ENCODE results near the gene PINLYP. TPM values are rescaled to one million over a fixed set of nuclear protein-coding genes. Genes with fewer than 3 reads are reported as not detected.
A peak's percentile ranks its signal among the peaks of the same experiment; 100 is the strongest.
"Not testable (repeated sequence)": the region's sequence is repeated elsewhere in the genome, so short reads cannot be mapped to it uniquely, and the experiment has no call there.

The PINLYP gene
- total RNA-seq, 2 donors from 2014 or later = 9.1 to 12.8 TPM

DNA sequence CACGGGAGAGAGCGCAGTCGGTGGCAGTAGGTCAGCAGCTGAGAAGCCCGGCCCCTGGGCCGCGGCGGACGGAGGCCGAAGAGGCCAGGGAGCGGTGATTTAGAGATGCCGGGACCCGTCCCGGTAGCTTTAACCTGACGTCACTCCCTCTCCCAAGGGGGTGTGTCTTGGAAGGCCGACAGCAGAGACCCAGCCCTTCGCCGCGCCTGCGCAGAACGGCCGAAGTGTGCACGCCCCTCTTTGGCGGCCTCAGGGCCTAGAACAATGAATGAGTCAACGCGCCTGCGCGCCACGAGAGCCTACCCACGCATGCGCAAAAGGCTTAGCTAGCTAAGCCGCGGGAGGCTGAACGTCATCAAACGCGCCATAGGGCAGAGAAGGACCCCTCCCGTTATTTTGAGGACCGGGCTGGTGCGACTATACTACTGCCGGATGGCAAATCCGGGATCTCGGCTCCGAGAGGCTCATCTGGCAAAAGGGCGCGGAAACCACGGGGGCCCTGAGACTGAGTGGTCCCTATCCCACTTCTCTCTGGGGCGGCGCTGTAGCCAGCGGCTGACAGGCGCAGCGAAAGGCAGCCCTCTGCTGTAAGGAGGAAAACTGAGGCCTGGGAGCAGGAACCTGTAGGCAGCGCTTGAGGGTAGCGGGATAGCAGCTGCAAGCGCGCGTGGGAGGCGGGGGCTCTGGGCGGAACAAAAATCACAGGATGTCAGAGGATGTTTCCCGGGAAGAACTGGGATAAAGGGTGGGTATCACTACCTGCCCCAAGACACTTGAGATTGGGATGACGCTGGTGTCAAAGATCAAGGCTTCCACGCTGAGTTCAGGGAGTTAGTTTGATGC is 20.6 kb downstream of the PINLYP start, which contains the start of the genes IRGQ and ZNF576:
Gene IRGQ (minus strand): TSS at position 136 of the 843 bp plus-strand sequence. CDS start 796 bp downstream, outside the sequence.
Gene ZNF576 (plus strand): TSS at position 597 of the 843 bp plus-strand sequence. CDS start 514 bp downstream, outside the sequence.
- intact Hi-C loops (cut with DNase I) = loop anchor here in 1 of 2 donors (10.0 kb wide), 1 partner anchor 61 kb away; the partner anchor contains the start of gene ZNF575
- DNase-seq (ENCODE audit: low spot score) = peak; percentile 100

DNA sequence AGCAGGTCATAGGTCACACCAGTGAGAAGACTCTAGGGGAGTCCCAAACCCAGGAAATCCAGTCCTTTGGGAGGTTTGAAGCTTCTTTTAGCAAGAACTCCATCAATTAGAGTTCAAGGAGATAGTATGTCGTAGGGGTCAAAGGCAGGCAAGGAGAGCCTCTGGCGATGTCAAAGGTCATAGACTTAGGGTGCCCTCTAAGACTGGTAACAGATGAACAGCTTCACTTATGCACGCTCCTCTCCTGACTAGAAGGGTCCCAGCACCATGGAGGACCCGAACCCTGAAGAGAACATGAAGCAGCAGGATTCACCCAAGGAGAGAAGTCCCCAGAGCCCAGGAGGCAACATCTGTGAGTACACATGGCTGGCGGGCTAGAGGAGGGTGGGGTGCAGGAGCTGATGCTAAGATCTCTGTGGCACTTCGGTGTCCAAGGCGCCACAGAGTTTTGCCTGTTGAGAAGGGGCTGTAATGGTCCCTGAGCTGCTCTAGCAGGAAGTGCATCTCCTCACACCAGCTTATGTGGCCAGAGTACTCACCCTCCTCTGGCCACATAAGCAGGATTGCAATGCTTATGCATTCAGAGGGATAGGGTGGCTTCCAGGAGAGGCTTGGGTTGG is 21.4 kb downstream of the PINLYP start:
- intact Hi-C loops (cut with DNase I) = loop anchor here in 1 of 2 donors (10.0 kb wide), 1 partner anchor 62 kb away; the partner anchor contains the start of gene ZNF575
- no peak for DNase-seq (ENCODE audit: low spot score)

DNA sequence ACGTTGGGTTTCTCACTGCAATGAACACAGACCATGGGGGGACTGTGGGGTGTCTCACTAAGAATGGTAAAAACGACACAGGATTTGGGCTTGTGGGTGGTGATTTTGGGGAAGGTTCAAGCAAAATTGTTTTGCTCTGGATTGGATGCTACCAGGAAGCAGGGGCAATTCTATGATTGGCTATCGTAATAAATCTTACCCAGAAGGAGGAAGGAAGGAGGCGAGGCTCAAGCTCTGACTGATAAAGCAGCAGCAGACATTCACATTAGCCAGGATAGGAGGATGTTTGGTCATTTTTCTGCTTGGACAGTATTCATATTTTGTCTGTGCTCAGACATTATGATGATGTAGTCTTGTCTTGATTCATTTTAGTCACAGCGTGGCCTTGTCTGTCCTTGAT is 22.3 kb downstream of the PINLYP start:
- DNase-seq (ENCODE audit: low spot score) = no peak
- intact Hi-C loops (cut with DNase I) = loop anchor here in 1 of 2 donors (10.0 kb wide), 1 partner anchor 63 kb away; the partner anchor contains the start of gene ZNF575

DNA sequence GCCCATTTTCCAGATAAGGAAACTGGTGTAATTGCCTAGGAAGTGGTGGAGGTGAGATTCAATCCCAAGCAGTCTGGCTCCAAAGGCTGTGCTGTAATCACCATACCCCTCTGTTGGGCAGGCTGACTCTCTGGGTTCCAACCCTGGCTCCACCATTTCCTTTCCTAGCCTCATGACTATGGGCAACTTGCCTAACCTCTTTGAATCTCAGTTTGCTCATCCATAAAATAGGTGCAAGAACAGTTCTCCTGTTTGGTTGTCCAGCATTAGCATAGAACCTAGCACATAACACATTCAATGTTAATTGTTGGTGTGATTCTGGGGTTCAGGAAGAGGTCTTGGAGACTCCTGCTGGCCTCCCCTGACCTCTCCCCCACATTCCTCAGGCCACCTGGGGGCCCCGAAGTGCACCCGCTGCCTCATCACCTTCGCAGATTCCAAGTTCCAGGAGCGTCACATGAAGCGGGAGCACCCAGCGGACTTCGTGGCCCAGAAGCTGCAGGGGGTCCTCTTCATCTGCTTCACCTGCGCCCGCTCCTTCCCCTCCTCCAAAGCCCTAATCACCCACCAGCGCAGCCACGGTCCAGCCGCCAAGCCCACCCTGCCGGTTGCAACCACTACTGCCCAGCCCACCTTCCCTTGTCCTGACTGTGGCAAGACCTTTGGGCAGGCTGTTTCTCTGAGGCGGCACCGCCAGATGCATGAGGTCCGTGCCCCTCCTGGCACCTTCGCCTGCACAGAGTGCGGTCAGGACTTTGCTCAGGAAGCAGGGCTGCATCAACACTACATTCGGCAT is 23.0 kb downstream of the PINLYP start:
- intact Hi-C loops (cut with DNase I) = loop anchor here in 1 of 2 donors (10.0 kb wide), 1 partner anchor 64 kb away; the partner anchor contains the start of gene ZNF575
- no peak for DNase-seq (ENCODE audit: low spot score)

DNA sequence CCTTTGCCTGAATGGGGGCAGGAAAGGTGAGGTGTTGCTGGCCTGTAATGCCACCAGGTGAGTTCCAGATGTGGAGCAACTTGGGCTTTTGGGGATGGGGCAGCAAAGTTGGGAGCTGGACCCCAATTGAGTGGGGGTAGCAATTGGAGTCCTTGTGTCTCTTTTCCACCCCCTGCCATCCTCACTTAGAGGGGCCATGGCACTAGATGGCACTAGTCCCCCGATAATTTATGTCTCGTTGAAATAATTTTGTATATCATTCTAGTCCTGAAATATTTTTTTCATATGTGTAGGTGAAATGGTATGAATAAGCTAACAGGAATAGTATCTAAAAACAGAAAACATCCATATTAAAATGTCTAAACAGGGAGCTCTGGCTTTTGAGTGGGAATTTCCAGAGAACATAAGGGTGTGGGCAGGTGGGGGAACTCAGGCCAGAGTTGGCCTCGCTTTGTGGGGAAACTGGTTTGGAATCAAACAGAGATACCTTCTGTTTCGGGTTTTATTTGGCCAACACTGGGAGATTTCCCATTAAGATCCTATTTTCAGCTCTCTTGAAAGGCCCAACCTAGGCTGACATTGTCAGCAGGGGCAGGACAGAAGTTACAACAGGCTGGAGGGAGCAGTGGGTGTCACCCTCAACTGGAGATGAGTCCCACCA is 24.2 kb downstream of the PINLYP start:
- no peak for DNase-seq (ENCODE audit: low spot score)
- intact Hi-C loops (cut with DNase I) = loop anchor here in 1 of 2 donors (10.0 kb wide), 1 partner anchor 65 kb away; the partner anchor contains the start of gene ZNF575

DNA sequence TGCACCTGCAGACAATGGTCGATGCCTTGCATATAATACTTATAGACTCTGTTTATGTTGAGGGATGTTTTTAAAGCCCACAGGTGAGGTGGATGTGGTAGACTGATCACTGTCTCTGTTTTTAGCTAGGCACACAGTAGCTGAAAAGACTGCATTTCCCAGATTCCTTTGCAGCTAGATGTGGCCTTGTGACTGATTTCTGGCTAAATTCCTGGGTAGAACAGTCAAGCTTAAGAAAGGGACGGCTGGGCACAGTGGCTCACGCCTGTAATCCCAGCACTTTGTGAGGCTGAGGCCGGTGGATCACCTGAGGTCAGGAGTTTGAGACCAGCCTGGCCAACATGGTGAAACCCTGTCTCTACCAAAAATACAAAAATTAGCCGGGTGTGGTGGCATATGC is 24.7 kb downstream of the PINLYP start:
- DNase-seq (ENCODE audit: low spot score); intact Hi-C loops (cut with DNase I): not testable (repeated sequence)

DNA sequence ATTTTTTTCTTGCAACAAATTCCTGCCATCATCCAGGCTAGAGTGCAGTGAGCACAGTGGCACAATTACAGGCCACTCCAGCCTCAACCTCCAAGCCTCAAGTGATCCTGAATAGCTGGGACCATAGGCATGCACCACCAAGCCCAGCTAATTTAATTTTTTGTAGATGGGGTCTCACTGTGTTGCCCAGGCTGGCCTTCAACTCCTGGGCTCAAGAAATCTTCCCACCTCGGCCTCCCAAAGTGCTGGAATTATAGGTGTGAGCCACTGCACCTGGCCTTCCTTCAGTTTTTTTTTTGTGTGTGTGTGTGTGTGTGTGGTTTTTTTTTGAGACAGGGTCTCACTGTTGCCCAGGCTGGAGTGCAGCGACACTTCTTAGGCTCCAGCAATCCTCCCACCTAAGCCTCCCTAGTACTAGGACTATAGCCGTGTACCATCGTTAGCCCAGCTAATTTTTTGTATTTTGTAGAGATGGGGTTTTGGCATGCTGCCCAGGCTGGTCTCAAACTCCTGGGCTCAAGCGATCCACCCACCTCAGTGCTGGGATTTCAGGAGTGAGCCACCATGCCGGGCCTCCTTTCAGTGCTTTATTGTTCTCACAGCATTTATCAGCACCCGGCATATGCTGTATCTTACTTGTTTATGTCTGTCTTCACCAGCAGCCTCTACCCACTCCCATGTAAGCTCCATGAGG is 30.4 kb downstream of the PINLYP start:
- DNase-seq (ENCODE audit: low spot score) = no peak
- intact Hi-C loops (cut with DNase I) = no loop called here

DNA sequence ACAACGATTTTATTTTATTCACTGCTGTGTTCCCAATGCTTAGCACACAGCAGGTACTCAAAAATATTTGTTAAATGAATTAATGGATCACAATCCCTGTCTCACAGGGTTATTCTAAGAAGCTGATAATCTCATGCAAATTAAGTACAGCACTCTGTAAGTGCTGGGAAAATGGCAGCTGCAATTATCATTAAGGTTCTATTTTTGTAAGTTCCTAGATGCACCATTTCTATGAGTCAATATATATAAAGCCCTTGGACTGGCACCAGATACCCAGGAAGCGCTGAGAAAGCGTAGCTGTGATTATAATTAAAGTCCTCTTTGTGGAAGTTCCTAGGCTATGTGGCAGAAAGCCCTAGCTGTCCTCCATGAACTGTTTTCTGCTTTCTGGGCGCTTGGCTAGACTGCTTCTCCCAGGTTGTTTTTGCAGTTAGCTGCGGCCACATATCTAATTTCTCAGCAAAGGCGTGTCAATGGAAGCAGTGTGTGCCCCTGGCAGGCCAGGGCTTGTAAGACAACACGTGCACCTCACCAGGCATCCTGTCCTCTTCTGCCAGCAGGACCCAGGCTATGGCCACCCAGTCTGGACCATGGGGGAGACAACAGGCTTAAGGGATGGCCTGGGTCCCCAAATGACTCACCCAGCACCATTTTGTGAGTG is 31.1 kb downstream of the PINLYP start:
- intact Hi-C loops (cut with DNase I) = no loop called here
- no peak for DNase-seq (ENCODE audit: low spot score)

DNA sequence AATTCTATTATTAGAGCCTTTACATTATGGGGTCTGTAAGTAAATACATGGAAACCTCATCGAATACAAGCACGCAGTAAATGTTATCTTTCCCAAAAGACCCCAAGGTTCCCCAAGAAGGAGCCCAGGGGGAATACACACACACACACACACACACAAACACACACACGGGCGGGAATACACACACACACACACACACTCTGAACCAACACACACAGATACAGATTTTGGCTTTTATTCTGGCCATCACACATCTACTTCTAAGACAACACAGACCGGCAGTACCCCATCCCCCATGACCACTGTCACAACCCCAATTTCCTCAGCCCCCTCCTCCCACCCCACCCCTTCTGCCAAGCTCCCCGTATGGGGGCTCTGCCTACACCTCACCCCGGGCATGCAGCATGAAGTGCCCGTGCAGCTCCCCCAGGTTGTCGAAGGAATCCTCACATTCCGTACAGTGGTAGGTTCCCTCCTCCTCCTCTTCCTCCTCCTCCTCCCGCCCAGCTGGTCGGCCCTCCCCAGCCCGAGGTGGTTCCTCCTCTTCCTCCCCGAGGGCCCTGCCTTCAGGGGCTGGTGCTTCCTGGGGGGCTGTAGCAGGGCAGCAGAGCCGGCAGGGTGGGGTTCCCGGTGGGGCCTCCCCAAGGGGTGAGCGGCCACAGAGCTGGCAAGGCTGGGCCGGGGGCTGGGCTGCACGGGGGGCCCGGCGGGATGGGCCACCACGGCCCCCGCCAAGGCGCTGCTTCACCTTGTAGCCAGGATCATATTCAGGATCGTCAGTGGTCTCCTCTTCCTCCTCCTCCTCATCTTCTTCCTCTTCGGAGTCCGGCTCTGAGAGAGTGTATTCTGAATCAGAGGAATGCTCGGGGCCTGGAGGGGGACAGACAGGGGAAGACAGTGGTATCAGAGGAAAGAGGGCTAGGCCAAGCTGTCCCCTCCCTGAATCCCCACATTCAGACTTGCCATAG is 31.9 kb downstream of the PINLYP start:
- no peak for DNase-seq (ENCODE audit: low spot score)
- intact Hi-C loops (cut with DNase I) = no loop called here

DNA sequence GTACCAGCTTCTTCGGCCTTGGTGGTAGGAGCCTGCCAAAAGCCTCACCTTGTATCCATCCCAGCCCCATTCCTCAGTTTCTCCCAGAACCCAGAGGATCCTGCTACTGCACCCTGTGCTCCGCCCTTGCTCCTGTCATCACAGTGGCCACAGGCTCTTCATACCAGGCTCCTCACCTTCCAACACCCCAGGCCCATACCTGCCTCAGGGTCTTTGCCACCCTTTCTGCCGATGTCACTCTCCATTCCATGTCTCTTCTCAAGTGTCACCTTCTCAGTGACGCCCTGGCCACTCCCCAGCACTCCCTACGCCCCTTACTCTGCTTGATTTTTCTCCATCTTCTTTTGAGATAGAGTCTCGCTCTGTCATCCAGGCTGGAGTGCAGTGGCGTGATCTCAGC is 34.3 kb downstream of the PINLYP start:
- no peak for DNase-seq (ENCODE audit: low spot score)
- intact Hi-C loops (cut with DNase I) = no loop called here

DNA sequence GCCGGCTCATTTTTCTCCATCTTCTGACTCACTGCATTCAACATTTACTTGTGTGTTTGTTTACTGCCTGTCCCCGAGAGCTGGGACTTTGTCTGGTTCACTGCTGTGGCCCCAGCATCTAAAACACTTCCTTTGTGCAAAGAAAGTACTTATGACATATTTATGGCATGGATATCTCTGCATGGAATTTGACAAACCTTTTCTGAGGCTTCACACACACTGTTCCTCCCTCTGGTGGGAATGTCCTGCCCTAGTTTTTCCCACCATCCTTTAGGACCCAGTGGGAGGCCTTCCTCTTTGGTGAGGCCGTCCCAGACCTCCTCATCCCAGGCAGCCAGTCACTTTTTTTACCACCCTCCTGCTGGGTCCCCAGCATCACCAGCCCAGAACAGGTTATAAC is 34.9 kb downstream of the PINLYP start:
- no peak for DNase-seq (ENCODE audit: low spot score)
- intact Hi-C loops (cut with DNase I) = no loop called here

DNA sequence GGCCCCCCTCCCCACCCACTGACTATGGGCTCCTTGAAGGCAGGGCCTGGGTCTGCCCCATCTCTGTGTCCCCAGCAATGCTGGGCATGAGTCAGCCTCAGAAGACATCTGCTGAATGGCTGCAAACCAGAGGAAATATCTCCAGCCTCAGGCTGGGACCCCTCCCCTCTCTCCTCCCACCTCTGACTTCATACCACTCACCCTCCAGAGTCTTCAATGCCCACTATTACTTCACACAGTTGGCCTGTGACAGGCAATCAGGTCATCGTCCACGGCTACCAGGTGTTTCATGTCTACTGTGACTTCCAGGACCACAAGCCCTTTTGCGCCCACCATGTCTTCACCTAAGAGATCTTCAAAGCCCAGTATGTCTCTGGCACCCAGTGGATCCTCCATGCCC is 36.2 kb downstream of the PINLYP start, which contains the start of gene SRRM5:
Gene SRRM5 (plus strand): TSS at position 301 of the 400 bp plus-strand sequence. CDS start 34 bp downstream, at position 335.
- intact Hi-C loops (cut with DNase I) = no loop called here
- DNase-seq (ENCODE audit: low spot score) = no peak

DNA sequence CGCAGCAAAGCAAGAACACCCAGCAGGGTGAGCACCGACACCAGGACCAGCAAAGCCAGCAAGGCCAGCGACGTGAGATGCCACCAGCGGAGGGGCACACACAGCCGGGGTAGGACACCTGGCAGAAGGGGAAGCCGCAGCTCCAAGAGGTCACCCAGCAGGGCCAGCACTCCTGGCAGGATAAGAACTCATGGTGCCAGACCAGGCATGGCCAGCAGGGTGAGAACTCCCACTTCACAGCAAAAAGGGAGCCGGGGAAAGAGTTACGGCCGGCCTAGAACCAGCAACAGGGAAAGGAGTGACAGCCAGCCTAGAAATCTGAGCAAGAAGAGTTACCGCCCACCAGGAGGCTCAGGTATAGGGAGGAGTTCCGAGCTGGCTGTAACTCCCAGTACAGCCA is 36.8 kb downstream of the PINLYP start:
- intact Hi-C loops (cut with DNase I) = no loop called here
- DNase-seq (ENCODE audit: low spot score) = no peak

DNA sequence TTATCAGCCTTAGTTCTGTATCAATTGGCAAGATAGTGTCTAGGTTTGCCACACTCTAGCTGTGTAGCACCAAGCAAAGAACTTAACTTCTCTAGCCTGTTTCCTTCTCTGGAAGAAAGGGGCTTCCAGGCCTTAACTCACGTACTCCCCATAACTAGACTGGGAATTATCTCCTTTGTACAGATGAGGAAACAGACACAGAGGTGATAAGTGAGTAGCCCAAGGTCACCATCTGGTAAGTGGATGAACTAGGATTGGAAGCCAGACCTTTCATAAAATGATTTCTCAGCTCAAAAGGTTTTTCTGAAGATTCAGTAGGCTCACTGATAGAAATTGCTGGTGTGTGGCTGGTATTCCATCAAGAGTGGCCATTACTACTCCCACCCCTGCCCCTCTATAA is 40.7 kb downstream of the PINLYP start:
- intact Hi-C loops (cut with DNase I) = no loop called here
- no peak for DNase-seq (ENCODE audit: low spot score)

DNA sequence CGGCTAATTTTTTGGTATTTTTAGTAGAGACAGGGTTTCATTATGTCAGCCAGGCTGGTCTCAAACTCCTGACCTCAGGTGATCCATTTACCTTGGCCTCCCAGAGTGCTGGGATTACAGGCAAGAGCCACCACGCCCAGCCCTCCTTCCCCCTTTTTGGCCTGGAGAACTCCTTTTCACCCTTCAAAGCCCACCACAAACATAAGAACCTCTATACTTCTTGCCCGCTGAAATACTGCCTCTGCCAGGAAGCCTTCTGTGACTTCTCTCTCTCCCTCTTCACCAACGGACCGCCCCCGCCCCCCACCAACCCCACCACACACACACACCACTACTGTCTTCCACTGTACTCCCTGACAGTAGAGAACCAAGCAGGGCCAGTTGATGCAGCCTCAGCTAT is 41.4 kb downstream of the PINLYP start:
- DNase-seq (ENCODE audit: low spot score) = no peak
- intact Hi-C loops (cut with DNase I) = no loop called here

DNA sequence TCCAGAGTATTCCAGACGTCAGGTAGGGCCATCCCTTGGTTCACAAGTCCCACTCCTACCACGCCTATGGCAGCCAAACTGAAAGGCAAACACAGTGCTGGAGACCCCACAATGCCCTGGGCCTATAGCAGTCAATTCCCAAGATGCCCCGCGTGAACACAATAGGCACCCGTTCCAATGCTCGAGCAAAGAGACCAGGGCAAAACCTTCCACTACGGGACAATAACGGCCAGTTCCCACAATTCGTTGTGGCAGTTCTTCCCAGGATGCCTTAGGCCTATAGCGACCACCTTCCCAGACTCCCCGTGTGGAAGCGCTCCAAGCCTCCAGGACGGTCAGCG is 43.3 kb downstream of the PINLYP start:
- intact Hi-C loops (cut with DNase I) = no loop called here
- DNase-seq (ENCODE audit: low spot score) = no peak
